Measurements from ENCODE around the gene PTPN21.

Gene PTPN21

GRCh38 chr14:88468406-88468805, 86.4 kb downstream of the PTPN21 start:
- peak; percentile 70 for DNase-seq (ENCODE audit: low read depth)

DNA sequence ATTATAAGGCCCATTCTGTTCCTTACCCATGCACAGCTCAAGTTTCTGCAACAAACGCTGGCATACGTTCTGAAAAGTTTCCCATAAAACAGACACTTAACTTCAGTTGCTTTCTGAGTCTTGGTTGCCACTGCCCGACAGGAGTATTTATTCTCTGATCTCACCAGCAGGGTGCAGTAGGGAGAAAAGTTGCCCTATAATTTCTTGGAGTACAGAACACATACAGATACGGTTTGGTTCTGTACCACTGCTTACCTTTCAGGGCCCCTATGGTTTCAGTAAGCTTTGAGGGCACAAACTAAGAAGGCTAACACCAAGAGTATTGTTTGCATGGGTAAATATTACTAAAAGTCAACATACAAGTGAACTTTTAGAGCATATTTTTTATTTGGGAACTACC, 91.5 kb downstream of the PTPN21 start:
- DNase-seq (ENCODE audit: low read depth) = no peak

GRCh38 chr14:88454886-88455285, 99.9 kb downstream of the PTPN21 start:
- peak; percentile 66 for DNase-seq (ENCODE audit: low read depth)

DNA sequence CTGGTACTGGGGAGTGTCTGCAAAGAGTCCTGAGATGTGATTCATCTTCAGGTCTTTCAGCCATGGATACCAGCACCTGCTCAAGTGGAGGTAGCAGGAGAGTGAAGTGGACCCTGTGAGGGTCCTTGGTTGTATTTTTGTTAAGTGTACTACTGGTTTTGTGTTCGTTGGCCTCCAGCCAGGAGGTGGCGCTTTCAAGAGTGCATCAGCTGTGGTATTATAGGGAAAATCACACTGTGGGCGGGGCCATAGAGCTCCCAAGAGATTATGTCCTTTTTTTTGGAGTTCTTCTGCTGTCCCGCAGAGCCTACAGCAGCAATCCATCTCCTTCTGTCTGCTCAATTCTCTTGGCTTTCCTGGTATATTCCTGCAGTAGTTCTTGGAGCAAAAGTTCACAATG, 102.6 kb downstream of the PTPN21 start:
- no peak for DNase-seq (ENCODE audit: low read depth)

- no peak for DNase-seq (ENCODE audit: low read depth)
Observed at GRCh38 chr14:88439088-88439487, 115.7 kb downstream of the PTPN21 start.

DNA sequence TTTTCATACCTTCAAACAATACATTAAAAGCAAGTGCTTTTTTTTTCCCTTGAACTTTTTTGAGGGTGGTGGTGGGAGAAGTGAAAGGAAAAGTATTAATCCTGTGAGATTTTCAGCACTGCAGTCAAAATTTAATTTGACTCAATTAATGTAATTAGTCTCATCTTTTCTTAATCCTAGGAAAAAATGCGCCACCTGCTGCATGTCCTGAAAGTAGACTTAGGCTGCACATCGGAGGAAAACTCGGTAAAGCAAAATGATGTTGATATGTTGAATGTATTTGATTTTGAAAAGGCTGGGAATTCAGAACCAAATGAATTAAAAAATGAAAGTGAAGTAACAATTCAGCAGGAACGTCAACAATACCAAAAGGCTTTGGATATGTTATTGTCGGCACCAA, 117.1 kb downstream of the PTPN21 start:
- DNase-seq (ENCODE audit: low read depth) = no peak

DNA sequence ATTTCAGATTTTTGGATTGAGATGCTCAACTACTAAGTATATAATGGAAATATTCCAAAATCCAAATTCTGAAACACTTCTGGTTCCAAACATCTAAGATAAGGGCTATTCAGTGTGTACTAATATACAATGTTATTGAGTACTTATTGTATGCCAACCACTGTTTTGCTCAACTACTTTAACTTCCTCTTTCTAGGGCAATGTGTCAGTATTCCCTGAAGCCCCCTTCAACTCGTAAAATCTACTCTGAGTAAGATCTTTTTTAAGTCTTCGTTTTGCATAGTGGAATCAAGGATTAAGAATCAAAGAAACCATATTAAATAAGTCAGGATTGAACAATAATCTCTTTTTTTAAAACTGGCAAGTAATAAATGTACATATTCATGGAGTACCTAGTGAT, 123.8 kb downstream of the PTPN21 start:
- DNase-seq (ENCODE audit: low read depth) = no peak

GRCh38 chr14:88426271-88426670, 128.5 kb downstream of the PTPN21 start:
- peak; percentile 10 for DNase-seq (ENCODE audit: low read depth)

DNA sequence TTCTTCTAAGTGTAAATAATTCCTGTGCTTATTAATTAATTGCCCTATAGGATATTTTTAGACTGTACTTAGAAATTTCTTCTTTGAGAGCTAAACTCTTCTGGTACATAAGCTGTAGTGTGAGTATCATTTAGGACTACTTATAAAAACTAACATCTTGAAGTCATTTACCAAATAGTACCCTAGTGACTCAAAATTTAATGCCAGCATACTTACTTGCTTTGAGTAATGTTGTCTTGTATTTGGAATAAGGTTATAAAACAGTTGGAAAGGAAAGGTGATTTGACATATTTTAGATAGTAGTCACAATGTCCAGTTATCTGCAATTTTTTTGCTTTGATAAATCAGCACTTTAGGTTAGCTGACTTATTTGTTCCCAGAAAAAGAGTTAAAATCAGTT, 130.2 kb downstream of the PTPN21 start:
- DNase-seq (ENCODE audit: low read depth) = peak; percentile 40

GRCh38 chr14:88422919-88423650, 131.7 kb downstream of the PTPN21 start:
- DNase-seq (ENCODE audit: low read depth) = peak; percentile 22

GRCh38 chr14:88422047-88422446, 132.8 kb downstream of the PTPN21 start:
- DNase-seq (ENCODE audit: low read depth) = no peak

DNA sequence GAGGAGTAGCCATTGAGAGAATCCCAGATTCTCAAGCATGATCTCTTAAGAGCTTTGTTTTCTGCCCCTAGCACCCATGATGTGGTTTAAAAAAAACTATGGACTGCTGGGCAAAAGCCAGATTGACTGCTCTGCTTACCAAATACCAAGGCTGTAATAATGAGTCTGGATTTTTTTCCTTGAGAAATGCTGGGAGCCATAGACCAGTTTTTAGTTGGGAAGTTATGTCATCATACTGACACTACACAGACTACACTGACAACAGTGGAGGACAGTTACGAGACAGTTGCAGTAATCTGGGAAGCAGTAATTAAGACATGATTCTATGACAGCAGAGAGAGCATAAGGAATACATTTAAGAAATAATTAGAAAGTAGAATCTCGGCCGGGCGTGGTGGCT, 133.5 kb downstream of the PTPN21 start:
- DNase-seq (ENCODE audit: low read depth) = peak; percentile 43

- DNase-seq (ENCODE audit: low read depth) = no peak
Observed at GRCh38 chr14:88420187-88420586, 134.6 kb downstream of the PTPN21 start.

DNA sequence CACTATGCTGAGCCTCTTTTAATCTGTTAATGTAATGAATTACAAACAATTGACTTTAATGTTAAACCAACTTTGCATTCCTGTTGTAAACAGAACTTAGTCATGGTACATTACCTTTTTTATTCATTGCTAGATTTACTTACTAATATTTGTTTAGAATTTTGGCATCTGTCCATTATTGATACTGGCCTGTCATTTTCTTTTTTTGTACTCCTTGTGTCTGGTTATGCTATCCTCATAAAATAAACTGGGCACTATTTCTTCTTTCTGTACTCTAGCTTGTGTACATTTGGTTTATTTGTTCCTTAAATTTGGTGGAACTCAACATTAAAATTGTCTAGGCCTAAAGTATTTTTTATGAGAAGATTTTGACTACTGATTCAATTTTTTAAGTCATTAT, 137.2 kb downstream of the PTPN21 start:
- DNase-seq (ENCODE audit: low read depth) = no peak

All from fibroblast of gingiva (primary cell).